H1 (cell line): ENCODE measurements around the gene CTNNBL1. TPM values are rescaled to one million over a fixed set of nuclear protein-coding genes. Genes with fewer than 3 reads are reported as not detected.

Source experiments
- CTCF ChIA-PET: fragments of 300-600 bp; sonication (Branson Sonifier 250); formaldehyde crosslinking; loops from one replicate; lab custom pipeline; 2021; ENCODE audit not compliant: partially characterized antibody; lab: Charles Lee
- POLR2A ChIA-PET: fragments of 300-600 bp; sonication (Branson Sonifier 250); formaldehyde crosslinking; loops from one replicate; lab custom pipeline; 2021; ENCODE audit warnings: inconsistent platforms; ENCODE audit not compliant: partially characterized antibody; lab: Charles Lee
- DNase-seq, 2 experiments: peaks; one replicate each; pipeline versions ENCODE4 v3.0.0 to v3.0.0-alpha.2; 2010 to 2022; ENCODE audit warnings: low spot score in 2 of 2, low read depth in 1 of 2, mixed read lengths in 1 of 2
- FAIRE-seq: peaks from 2 replicates; lab custom pipeline; 2011; peaks lifted over from hg19 to GRCh38; lab: Jason Lieb, UNC
- H2AFZ ChIP-seq: 2 replicates; pipeline ENCODE4 v1.8.1; 2012; ENCODE audit warnings: low read length, inconsistent platforms
- H2AK5ac ChIP-seq: 2 replicates; pipeline ENCODE4 v1.6.1; 2013; ENCODE audit warnings: low read depth, low read length
- H2BK120ac ChIP-seq: replicated peaks from 2 replicates; pipeline ENCODE3; 2013; ENCODE audit warnings: low read depth, low read length, inconsistent platforms
- H2BK12ac ChIP-seq: 2 replicates; pipeline ENCODE4 v1.6.1; 2013; ENCODE audit warnings: low read depth, low read length
- H2BK15ac ChIP-seq: 2 replicates; pipeline ENCODE4 v1.6.1; 2013; ENCODE audit warnings: low read length
- H2BK20ac ChIP-seq: 2 replicates; pipeline ENCODE4 v1.6.1; 2013; ENCODE audit warnings: low read length
- H2BK5ac ChIP-seq: 2 replicates; pipeline ENCODE4 v1.6.1; 2013; ENCODE audit warnings: low read depth, low read length
- H3K14ac ChIP-seq: 2 replicates; pipeline ENCODE4 v1.6.1; 2013; ENCODE audit warnings: inconsistent platforms; ENCODE audit not compliant: insufficient read length
- H3K18ac ChIP-seq: 2 replicates; pipeline ENCODE4 v1.6.1; 2013; ENCODE audit warnings: low read length; ENCODE audit errors: extremely low read depth
- H3K23ac ChIP-seq: 2 replicates; pipeline ENCODE4 v1.6.1; 2013; ENCODE audit warnings: inconsistent platforms; ENCODE audit not compliant: insufficient read length
- H3K23me2 ChIP-seq: 2 replicates; pipeline ENCODE4 v1.6.1; 2013; ENCODE audit warnings: low read depth, low read length
- H3K27ac ChIP-seq: 2 replicates; pipeline ENCODE4 v1.6.1; 2011; ENCODE audit warnings: low read depth, low read length, inconsistent platforms
- H3K27me3 ChIP-seq, 4 experiments: replicated peaks in 1 of 4; 1 replicate in 1 of 4; 2 replicates in 3 of 4; pipeline versions ENCODE4 v1.6.1 to v1.8.1; 2011 to 2013; ENCODE audit warnings: low read length in 3 of 4, mild to moderate bottlenecking in 3 of 4, inconsistent platforms in 2 of 4, mixed read lengths in 2 of 4, moderate library complexity in 1 of 4; ENCODE audit not compliant: control insufficient read depth in 3 of 4, insufficient read depth in 3 of 4; ENCODE audit errors: extremely low read depth in 1 of 4
- H3K36me3 ChIP-seq, 4 experiments: 2 replicates each; pipeline versions ENCODE4 v1.6.1 to v1.8.1; 2011 to 2013; ENCODE audit warnings: mild to moderate bottlenecking in 4 of 4, low read length in 3 of 4, moderate library complexity in 2 of 4, control low read depth in 1 of 4, inconsistent platforms in 1 of 4; ENCODE audit not compliant: insufficient read depth in 4 of 4, control insufficient read depth in 2 of 4
- H3K4ac ChIP-seq: replicated peaks from 2 replicates; pipeline ENCODE3; 2013; ENCODE audit warnings: low read length, low read depth, mixed read lengths, inconsistent platforms; ENCODE audit not compliant: insufficient read length
- H3K4me1 ChIP-seq, 4 experiments: replicated peaks in 1 of 4; 1 replicate in 1 of 4; 2 replicates in 3 of 4; pipeline versions ENCODE4 v1.6.1 to v1.8.1; 2011 to 2013; ENCODE audit warnings: low read length in 3 of 4, inconsistent platforms in 2 of 4, mixed read lengths in 1 of 4; ENCODE audit not compliant: insufficient read depth in 4 of 4, control insufficient read depth in 3 of 4
- H3K4me2 ChIP-seq, 2 experiments: 2 replicates each; pipeline versions ENCODE4 v1.6.1 to v1.8.1; 2011 to 2013; ENCODE audit warnings: low read depth in 2 of 2, low read length in 2 of 2, control low read depth in 1 of 2, inconsistent platforms in 1 of 2, mild to moderate bottlenecking in 1 of 2; ENCODE audit not compliant: insufficient read depth in 1 of 2
- H3K4me3 ChIP-seq, 4 experiments: fragments of 200-600, 300-600 bp in 1 of 4; sonication (generic), shearing (Covaris generic), sonication (Bioruptor Twin) in 1 of 4; 2 replicates each; pipeline versions ENCODE4 v1.5.1 to v1.8.1; 2011 to 2016; ENCODE audit warnings: low read length in 4 of 4, low read depth in 3 of 4, control low read depth in 2 of 4, inconsistent platforms in 2 of 4, mild to moderate bottlenecking in 2 of 4, mixed read lengths in 1 of 4, moderate library complexity in 1 of 4; ENCODE audit not compliant: insufficient read depth in 2 of 4; ENCODE audit errors: extremely low read depth in 1 of 4
- H3K56ac ChIP-seq: replicated peaks from 2 replicates; pipeline ENCODE3; 2013; ENCODE audit warnings: low read depth, mild to moderate bottlenecking, mixed read lengths, low read length, inconsistent platforms; ENCODE audit not compliant: insufficient read length
- H3K79me1 ChIP-seq: 2 replicates; pipeline ENCODE4 v1.6.1; 2013; ENCODE audit warnings: low read depth, low read length, control low read depth
- H3K79me2 ChIP-seq, 2 experiments: 2 replicates each; pipeline versions ENCODE4 v1.6.1 to v1.8.1; 2012 to 2013; ENCODE audit warnings: low read length in 2 of 2, mild to moderate bottlenecking in 2 of 2, inconsistent platforms in 1 of 2; ENCODE audit not compliant: insufficient read depth in 2 of 2, control insufficient read depth in 1 of 2
- H3K9ac ChIP-seq, 4 experiments: replicated peaks in 1 of 4; 1 replicate in 1 of 4; 2 replicates in 3 of 4; pipeline versions ENCODE4 v1.6.1 to v1.8.1; 2011 to 2013; ENCODE audit warnings: low read depth in 3 of 4, low read length in 3 of 4, control low read depth in 2 of 4, mild to moderate bottlenecking in 2 of 4, moderate library complexity in 2 of 4, inconsistent platforms in 1 of 4; ENCODE audit errors: extremely low read depth in 1 of 4
- H3K9me3 ChIP-seq, 2 experiments: 2 replicates each; pipeline versions ENCODE4 v1.6.1 to v1.8.1; 2012 to 2013; ENCODE audit warnings: mild to moderate bottlenecking in 2 of 2, moderate library complexity in 2 of 2, control low read depth in 1 of 2, inconsistent platforms in 1 of 2, low read depth in 1 of 2, low read length in 1 of 2, mixed read lengths in 1 of 2; ENCODE audit not compliant: insufficient read depth in 2 of 2
- H4K20me1 ChIP-seq, 2 experiments: replicated peaks in 1 of 2; 2 replicates each; pipeline versions ENCODE3 to v1.8.1; 2011 to 2013; ENCODE audit warnings: inconsistent platforms in 2 of 2, low read length in 2 of 2, mild to moderate bottlenecking in 1 of 2; ENCODE audit not compliant: insufficient read depth in 2 of 2, control insufficient read depth in 1 of 2
- H4K5ac ChIP-seq: 2 replicates; pipeline ENCODE4 v1.6.1; 2013; ENCODE audit warnings: low read length, low read depth, mixed read lengths, inconsistent platforms; ENCODE audit not compliant: insufficient read length
- H4K8ac ChIP-seq: 2 replicates; pipeline ENCODE4 v1.8.0; 2013; ENCODE audit warnings: mild to moderate bottlenecking, moderate library complexity, low read length, inconsistent platforms; ENCODE audit not compliant: insufficient read depth; ENCODE audit errors: extremely low read depth
- H4K91ac ChIP-seq: replicated peaks from 2 replicates; pipeline ENCODE3; 2013; ENCODE audit warnings: low read length, mixed read lengths, inconsistent platforms; ENCODE audit not compliant: insufficient read length
- CEBPB ChIP-seq: IDR thresholded peaks from 2 replicates; pipeline ENCODE4 v1.6.1; 2012; ENCODE audit warnings: low read depth, low read length
- MAFK ChIP-seq: IDR thresholded peaks from 2 replicates; pipeline ENCODE4 v1.6.1; 2012; ENCODE audit warnings: low read depth, mild to moderate bottlenecking, improper control_type of control experiment, low read length
- TBP ChIP-seq: IDR thresholded peaks from 2 replicates; pipeline ENCODE4 v1.6.1; 2011; ENCODE audit warnings: low read depth, low read length, improper control_type of control experiment
- WGBS, 2 experiments: shearing (Covaris generic) in 1 of 2; methylation state at CpG; one replicate each; pipeline versions ENCODE4 v1.1.6 to v1.1.7; 2013 to 2015; ENCODE audit warnings: low lambda C conversion rate in 2 of 2, mixed read lengths in 2 of 2, inconsistent platforms in 1 of 2, low coverage in 1 of 2, missing lambda C conversion rate in 1 of 2; ENCODE audit not compliant: insufficient replicate concordance in 2 of 2, insufficient coverage in 1 of 2, insufficient read length in 1 of 2; ENCODE audit errors: extremely low coverage in 1 of 2, missing lambda C conversion rate in 1 of 2; 5-methylcytosine and 5-hydroxymethylcytosine counted together
- polyA plus RNA-seq, 7 experiments: library from polyadenylated mRNA; depleted of rRNA in 3 of 7; stranded (reverse) in 5 of 7; unstranded in 2 of 7; fragments of >200 nt in 5 of 7; fragments of 200-250 nt in 2 of 7; gene quantifications; 1 replicate in 5 of 7; 2 replicates in 1 of 7; 4 replicates in 1 of 7; pipeline versions ENCODE4 v1.2.1 to v1.2.3, GENCODE V29; 2011 to 2013; ENCODE audit warnings: missing spikeins in 2 of 7, mixed read lengths in 2 of 7
- total RNA-seq: library from RNA; stranded (reverse); fragmentation: NEBNext Ultra II Directional; extraction: Animal tissue kit (Norgen Biotek cat#: 25700); gene quantifications from 2 replicates; pipeline ENCODE4 v1.2.1, GENCODE V29; 2021

The CTNNBL1 gene
- total and polyA plus RNA-seq, 2 of the 8 experiments (the other 6 are each of a cell fraction or from before 2014, with no cell fraction given): 19.6 to 81.6 TPM

DNA sequence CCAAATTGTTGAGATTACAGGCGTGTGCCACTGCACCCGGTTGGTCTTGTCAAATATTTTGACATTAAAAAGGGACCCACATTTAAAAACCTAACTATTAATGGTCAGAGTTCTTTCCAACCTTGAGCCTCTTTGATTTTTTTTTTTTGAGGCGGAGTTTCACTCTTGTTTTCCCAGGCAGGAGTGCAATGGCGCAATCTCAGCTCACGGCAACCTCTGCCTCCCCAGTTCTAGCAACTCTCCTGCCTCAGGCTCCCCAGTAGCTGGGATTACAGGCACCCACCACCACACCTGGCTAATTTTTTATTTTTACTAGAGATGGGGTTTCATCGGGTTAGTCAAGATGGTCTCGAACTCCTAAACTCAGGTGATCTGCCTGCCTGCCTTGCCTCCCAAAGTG, 31.3 kb downstream of the CTNNBL1 start:
- H3K23me2 ChIP-seq: no peaks in the 10 kb centered on the region
- H3K14ac ChIP-seq: no peak overlapping the region
- WGBS, 2 experiments: 90% methylated on average over 7 of the region's 7 CpGs; no CpG with 5 or more reads in 1 of the 2 experiments
- no peak overlapping the region for H2AK5ac ChIP-seq
- CTCF ChIA-PET: interaction anchor here (0.6 to 1.5 kb wide), 2 partner anchors 36 to 267 kb away, joined by 3 to 4 read pairs; no protein-coding TSS in a partner anchor
- H4K5ac ChIP-seq: no peak overlapping the region
- no peak overlapping the region for H3K27ac ChIP-seq
- H3K4me2 ChIP-seq: no peak overlapping the region
- H2AFZ ChIP-seq: no peak overlapping the region
- no peak overlapping the region for H3K23ac ChIP-seq
- no peak overlapping the region for H3K4ac ChIP-seq
- no peaks in the 10 kb centered on the region for H3K9me3 ChIP-seq
- no peak overlapping the region for H3K56ac ChIP-seq
- H4K91ac ChIP-seq: no peak overlapping the region
- FAIRE-seq: no peak
- H3K9ac ChIP-seq: no peak overlapping the region
- POLR2A ChIA-PET: interaction anchor here (2.1 kb wide), 1 partner anchor 31 kb away, joined by 4 read pairs; the partner anchor contains the start of gene CTNNBL1
- H3K4me3 ChIP-seq: no peak overlapping the region
- H3K36me3 ChIP-seq: no peaks in the 10 kb centered on the region
- no peaks in the 10 kb centered on the region for H3K79me1 ChIP-seq
- H3K27me3 ChIP-seq: no peaks in the 10 kb centered on the region
- DNase-seq: no peak
- no peak overlapping the region for H2BK5ac ChIP-seq
- H4K20me1 ChIP-seq: peaks cover 0 to 2% of the 10 kb centered on the region in 2 experiments
- H2BK120ac ChIP-seq: no peak overlapping the region
- no peak overlapping the region for H2BK12ac ChIP-seq
- no peak overlapping the region for H2BK20ac ChIP-seq
- no peak overlapping the region for H3K18ac ChIP-seq
- H2BK15ac ChIP-seq: no peak overlapping the region
- TF ChIP-seq CEBPB (peak; percentile 24; the same call in 1 of the 2 replicates), MAFK (no peak), TBP (no peak)
- TF ChIP-seq, all 59 proteins: peak for 1
- peaks cover 0 to 6% (median 2%) of the 10 kb centered on the region in 4 experiments; a peak in 3 of 7 replicates for H3K4me1 ChIP-seq
- peaks cover 0 to 27% of the 10 kb centered on the region in 2 experiments; a peak in 2 of 4 replicates for H3K79me2 ChIP-seq
- H4K8ac ChIP-seq: no peak overlapping the region
